Ishikawa (cell line): ENCODE data around the gene ERV3-1.
A peak's percentile ranks its signal among the peaks of the same experiment; 100 is the strongest.

Experiments
- CEBPB ChIP-seq: IDR thresholded peaks from 2 replicates; pipeline ENCODE4 v1.6.1; 2012
- CREB1 ChIP-seq: IDR thresholded peaks from 2 replicates; pipeline ENCODE4 v1.6.1; 2012; ENCODE audit warnings: low read depth
- EGR1 ChIP-seq: IDR thresholded peaks from 2 replicates; pipeline ENCODE4 v1.6.1; 2012
- EP300 ChIP-seq: IDR thresholded peaks from 2 replicates; pipeline ENCODE4 v1.6.1; 2012; ENCODE audit warnings: borderline replicate concordance
- FOXM1 ChIP-seq: IDR thresholded peaks from 2 replicates; pipeline ENCODE4 v1.6.1; 2012; ENCODE audit warnings: low read depth, borderline replicate concordance
- MAX ChIP-seq: IDR thresholded peaks from 2 replicates; pipeline ENCODE4 v1.6.1; 2012
- NFIC ChIP-seq: IDR thresholded peaks from 2 replicates; pipeline ENCODE4 v1.6.1; 2012
- RAD21 ChIP-seq: IDR thresholded peaks from 2 replicates; pipeline ENCODE4 v1.6.1; 2012; ENCODE audit warnings: low read depth
- TAF1 ChIP-seq: IDR thresholded peaks from 2 replicates; pipeline ENCODE4 v1.6.1; 2012; ENCODE audit warnings: low read depth, mild to moderate bottlenecking
- TCF12 ChIP-seq: IDR thresholded peaks from 2 replicates; pipeline ENCODE4 v1.6.1; 2012; ENCODE audit warnings: low read depth
- TEAD4 ChIP-seq: IDR thresholded peaks from 2 replicates; pipeline ENCODE4 v1.6.1; 2012
- YY1 ChIP-seq: IDR thresholded peaks from 2 replicates; pipeline ENCODE4 v1.6.1; 2012; ENCODE audit warnings: low read depth
- ZBTB7A ChIP-seq: IDR thresholded peaks from 2 replicates; pipeline ENCODE4 v1.6.1; 2012; ENCODE audit warnings: low read depth
- TF ChIP-seq, protein P1 (sequence below): IDR thresholded peaks from 2 replicates; pipeline ENCODE4 v1.6.1; 2012
- TF ChIP-seq, protein P2 (sequence below): IDR thresholded peaks from 2 replicates; pipeline ENCODE4 v1.6.1; 2012; ENCODE audit warnings: low read depth, mild to moderate bottlenecking

Gene ERV3-1

GRCh38 chr7:65001291-65001814, 5.1 kb downstream of the ERV3-1 start:
- no peak for TF ChIP-seq ZBTB7A
- TF ChIP-seq, protein P1, sequence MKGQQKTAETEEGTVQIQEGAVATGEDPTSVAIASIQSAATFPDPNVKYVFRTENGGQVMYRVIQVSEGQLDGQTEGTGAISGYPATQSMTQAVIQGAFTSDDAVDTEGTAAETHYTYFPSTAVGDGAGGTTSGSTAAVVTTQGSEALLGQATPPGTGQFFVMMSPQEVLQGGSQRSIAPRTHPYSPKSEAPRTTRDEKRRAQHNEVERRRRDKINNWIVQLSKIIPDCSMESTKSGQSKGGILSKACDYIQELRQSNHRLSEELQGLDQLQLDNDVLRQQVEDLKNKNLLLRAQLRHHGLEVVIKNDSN, result no peak

GRCh38 chr7:64999165-65000004, 7.1 kb downstream of the ERV3-1 start:
- TF ChIP-seq EGR1 (no peak), CEBPB (no peak), TEAD4 (no peak), NFIC (no peak), EP300 (no peak), ZBTB7A (no peak), TAF1 (no peak), TCF12 (no peak), MAX (no peak), RAD21 (no peak), YY1 (no peak), FOXM1 (no peak), CREB1 (no peak)
- TF ChIP-seq, protein P1, result no peak
- TF ChIP-seq, protein P2, sequence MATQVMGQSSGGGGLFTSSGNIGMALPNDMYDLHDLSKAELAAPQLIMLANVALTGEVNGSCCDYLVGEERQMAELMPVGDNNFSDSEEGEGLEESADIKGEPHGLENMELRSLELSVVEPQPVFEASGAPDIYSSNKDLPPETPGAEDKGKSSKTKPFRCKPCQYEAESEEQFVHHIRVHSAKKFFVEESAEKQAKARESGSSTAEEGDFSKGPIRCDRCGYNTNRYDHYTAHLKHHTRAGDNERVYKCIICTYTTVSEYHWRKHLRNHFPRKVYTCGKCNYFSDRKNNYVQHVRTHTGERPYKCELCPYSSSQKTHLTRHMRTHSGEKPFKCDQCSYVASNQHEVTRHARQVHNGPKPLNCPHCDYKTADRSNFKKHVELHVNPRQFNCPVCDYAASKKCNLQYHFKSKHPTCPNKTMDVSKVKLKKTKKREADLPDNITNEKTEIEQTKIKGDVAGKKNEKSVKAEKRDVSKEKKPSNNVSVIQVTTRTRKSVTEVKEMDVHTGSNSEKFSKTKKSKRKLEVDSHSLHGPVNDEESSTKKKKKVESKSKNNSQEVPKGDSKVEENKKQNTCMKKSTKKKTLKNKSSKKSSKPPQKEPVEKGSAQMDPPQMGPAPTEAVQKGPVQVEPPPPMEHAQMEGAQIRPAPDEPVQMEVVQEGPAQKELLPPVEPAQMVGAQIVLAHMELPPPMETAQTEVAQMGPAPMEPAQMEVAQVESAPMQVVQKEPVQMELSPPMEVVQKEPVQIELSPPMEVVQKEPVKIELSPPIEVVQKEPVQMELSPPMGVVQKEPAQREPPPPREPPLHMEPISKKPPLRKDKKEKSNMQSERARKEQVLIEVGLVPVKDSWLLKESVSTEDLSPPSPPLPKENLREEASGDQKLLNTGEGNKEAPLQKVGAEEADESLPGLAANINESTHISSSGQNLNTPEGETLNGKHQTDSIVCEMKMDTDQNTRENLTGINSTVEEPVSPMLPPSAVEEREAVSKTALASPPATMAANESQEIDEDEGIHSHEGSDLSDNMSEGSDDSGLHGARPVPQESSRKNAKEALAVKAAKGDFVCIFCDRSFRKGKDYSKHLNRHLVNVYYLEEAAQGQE, result no peak

DNA sequence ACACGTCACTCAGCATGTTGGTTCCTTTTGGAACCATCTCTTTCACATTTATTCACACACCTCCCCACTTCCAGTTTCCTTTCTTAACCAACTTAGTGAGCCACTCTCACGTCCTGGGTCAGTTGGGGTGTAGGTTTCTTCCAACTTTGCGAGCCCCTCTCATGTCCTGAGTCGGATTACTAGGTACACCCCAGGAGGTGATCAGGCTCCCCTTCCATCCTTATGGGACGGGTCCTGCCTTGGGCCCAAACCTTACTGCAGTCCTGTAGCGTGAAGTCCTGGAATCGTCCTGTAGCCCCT, 7.7 kb downstream of the ERV3-1 start:
- TF ChIP-seq TEAD4 (no peak), TCF12 (no peak), EGR1 (no peak), ZBTB7A (no peak), NFIC (no peak), YY1 (no peak), RAD21 (no peak), MAX (no peak), FOXM1 (no peak)
- TF ChIP-seq, protein P2, result no peak
- TF ChIP-seq, protein P1, result no peak

DNA sequence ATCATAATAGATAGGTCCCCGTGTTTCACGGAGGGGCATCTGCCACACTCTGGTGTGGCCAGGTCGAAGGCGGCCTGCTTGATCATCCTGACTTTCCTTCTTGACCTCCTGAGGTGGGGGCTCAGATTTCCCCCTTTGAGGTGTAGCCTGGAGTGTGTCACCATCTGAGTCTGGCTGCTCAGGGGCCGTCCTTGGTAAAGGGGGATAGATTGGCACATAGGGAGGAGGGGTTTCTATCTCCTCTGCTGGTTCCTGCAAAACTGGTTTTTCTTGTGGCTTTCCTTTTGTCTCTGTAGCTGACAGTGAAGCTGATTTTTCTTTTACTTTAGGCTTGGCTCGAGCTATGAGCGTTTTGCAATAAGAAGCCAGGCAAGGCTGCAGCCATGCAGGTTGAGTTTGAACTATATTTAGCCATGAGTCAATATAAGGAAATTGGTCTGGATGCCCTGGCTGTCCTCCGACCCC, 8.5 kb downstream of the ERV3-1 start:
- TF ChIP-seq RAD21 (no peak), ZBTB7A (no peak), MAX (no peak), TCF12 (no peak), CEBPB (peak; percentile 62)
- TF ChIP-seq, protein P1, result no peak
- TF ChIP-seq, protein P2, result no peak
